Thoracic aorta (tissue), 2 donors: Measurements from ENCODE around the gene ZNF716. TPM values are rescaled to one million over a fixed set of nuclear protein-coding genes. Genes with fewer than 3 reads are reported as not detected.

Experiments
- ATAC-seq: fragments of 150-250 bp; one replicate; pipeline ENCODE4 v1.8.0; 2017; ENCODE audit warnings: low read depth; ENCODE audit not compliant: insufficient number of reproducible peaks, low FRiP score
- DNase-seq: peaks from one replicate; pipeline ENCODE4 v3.0.0-alpha.2; 2020; ENCODE audit warnings: low spot score
- H3K27ac ChIP-seq, 2 donors: fragments of 200-600 bp; sonication (generic); 1 replicate in 1 of 2; 2 replicates in 1 of 2; pipeline ENCODE4 v1.5.1; 2016; ENCODE audit warnings: mild to moderate bottlenecking in 2 of 2, moderate library complexity in 2 of 2
- H3K27me3 ChIP-seq: fragments of 200-600 bp; sonication (generic); replicated peaks from 2 replicates; pipeline ENCODE4 v1.6.0; 2016; ENCODE audit warnings: mild to moderate bottlenecking; ENCODE audit not compliant: insufficient read depth
- H3K36me3 ChIP-seq: fragments of 200-600 bp; sonication (generic); one replicate; pipeline ENCODE4 v1.5.1; 2016
- H3K4me1 ChIP-seq, 2 donors: fragments of 200-600 bp; sonication (generic); 1 replicate in 1 of 2; 2 replicates in 1 of 2; pipeline versions ENCODE4 v1.5.1 to v1.6.0; 2016; ENCODE audit warnings: low read depth in 2 of 2, mild to moderate bottlenecking in 1 of 2; ENCODE audit not compliant: control insufficient read depth in 1 of 2
- H3K4me3 ChIP-seq: fragments of 200-600 bp; sonication (generic); 2 replicates; pipeline ENCODE4 v1.5.1; 2016; ENCODE audit warnings: mild to moderate bottlenecking
- H3K9me3 ChIP-seq: fragments of 200-600 bp; sonication (generic); 2 replicates; pipeline ENCODE4 v1.5.1; 2016
- total RNA-seq, 2 donors: library from RNA; depleted of rRNA; stranded (reverse); fragments of >200 nt; gene quantifications; one replicate each; pipeline versions ENCODE4 v1.1.0 to v1.2.3, GENCODE V29; 2016
- TF ChIP-seq, protein P1 (sequence below): fragments of 200-600 bp; sonication (generic); IDR thresholded peaks from one replicate; pipeline ENCODE4 v1.5.1; 2019; ENCODE audit warnings: antibody characterized with exemption

The ZNF716 gene
- total RNA-seq, 2 donors from 2014 or later, result not detected

DNA sequence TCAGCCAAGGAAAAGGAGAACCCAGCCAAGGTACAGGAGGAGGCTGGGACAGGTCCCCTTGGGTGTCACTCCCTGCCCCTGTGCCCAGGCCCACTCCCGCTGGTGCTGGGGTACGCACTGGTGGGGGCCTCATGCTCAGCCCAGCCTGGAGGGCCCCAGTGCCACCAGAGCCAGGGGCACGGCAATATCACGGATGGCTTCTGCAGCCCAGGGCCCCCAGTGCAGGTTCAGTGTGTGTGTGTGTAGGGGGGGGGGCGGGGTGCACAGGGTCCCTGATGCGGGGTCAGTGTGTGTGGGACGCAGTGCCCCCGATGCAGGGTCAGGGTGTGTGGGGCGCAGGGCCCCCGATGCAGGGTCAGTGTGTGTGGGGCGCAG lies 23.4 kb upstream of the ZNF716 start:
- no peak for DNase-seq
- TF ChIP-seq, protein P1, sequence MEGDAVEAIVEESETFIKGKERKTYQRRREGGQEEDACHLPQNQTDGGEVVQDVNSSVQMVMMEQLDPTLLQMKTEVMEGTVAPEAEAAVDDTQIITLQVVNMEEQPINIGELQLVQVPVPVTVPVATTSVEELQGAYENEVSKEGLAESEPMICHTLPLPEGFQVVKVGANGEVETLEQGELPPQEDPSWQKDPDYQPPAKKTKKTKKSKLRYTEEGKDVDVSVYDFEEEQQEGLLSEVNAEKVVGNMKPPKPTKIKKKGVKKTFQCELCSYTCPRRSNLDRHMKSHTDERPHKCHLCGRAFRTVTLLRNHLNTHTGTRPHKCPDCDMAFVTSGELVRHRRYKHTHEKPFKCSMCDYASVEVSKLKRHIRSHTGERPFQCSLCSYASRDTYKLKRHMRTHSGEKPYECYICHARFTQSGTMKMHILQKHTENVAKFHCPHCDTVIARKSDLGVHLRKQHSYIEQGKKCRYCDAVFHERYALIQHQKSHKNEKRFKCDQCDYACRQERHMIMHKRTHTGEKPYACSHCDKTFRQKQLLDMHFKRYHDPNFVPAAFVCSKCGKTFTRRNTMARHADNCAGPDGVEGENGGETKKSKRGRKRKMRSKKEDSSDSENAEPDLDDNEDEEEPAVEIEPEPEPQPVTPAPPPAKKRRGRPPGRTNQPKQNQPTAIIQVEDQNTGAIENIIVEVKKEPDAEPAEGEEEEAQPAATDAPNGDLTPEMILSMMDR, result no peak
- H3K36me3 ChIP-seq, result no peaks in the 10 kb centered on the region
- H3K4me3 ChIP-seq, result no peak overlapping the region
- no peaks in the 10 kb centered on the region for H3K27me3 ChIP-seq
- no peak overlapping the region for H3K27ac ChIP-seq
- ATAC-seq, result no peak
- no peaks in the 10 kb centered on the region for H3K9me3 ChIP-seq
- H3K4me1 ChIP-seq, result no peaks in the 10 kb centered on the region

GRCh38 chr7:57427146-57427545 lies 22.8 kb upstream of the ZNF716 start:
- Histone ChIP-seq H3K36me3 (no peaks in the 10 kb centered on the region), H3K27me3 (no peaks in the 10 kb centered on the region), H3K27ac (no peak overlapping the region), H3K9me3 (no peaks in the 10 kb centered on the region), H3K4me1 (no peaks in the 10 kb centered on the region), H3K4me3 (no peak overlapping the region)
- TF ChIP-seq, protein P1, result no peak
- no peak for ATAC-seq
- no peak for DNase-seq

- no peak for DNase-seq
- no peak overlapping the region for H3K4me3 ChIP-seq
- H3K9me3 ChIP-seq, result no peaks in the 10 kb centered on the region
- TF ChIP-seq, protein P1, result no peak
- ATAC-seq, result no peak
- H3K4me1 ChIP-seq, result no peaks in the 10 kb centered on the region
- no peaks in the 10 kb centered on the region for H3K27me3 ChIP-seq
- no peak overlapping the region for H3K27ac ChIP-seq
- H3K36me3 ChIP-seq, result no peaks in the 10 kb centered on the region
These were observed 22.4 kb upstream of the ZNF716 start for GRCh38 chr7:57427594-57427993.

DNA sequence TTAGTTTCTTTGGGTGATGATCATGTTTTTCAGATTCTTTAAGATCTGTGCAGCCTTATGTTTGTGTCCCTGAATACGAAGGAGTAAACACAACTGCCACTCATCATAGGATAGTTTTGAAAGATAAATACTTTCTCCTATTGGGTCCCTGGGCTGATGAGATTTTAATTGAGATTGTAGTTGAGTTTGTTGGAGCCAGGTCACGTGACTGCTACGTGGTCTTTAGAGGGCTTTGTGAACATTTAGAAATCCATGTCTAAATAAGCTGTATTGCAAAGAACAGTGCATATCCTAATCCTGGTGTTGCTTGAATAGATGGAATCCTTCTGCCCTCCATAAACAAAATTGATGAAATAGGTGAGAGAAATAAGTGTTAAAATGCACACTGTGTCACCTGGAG lies 17.4 kb upstream of the ZNF716 start:
- TF ChIP-seq, protein P1, result no peak
- H3K36me3 ChIP-seq, result no peaks in the 10 kb centered on the region
- ATAC-seq (no peak), DNase-seq (no peak)
- no peak overlapping the region for H3K4me3 ChIP-seq
- no peak overlapping the region for H3K27ac ChIP-seq
- no peaks in the 10 kb centered on the region for H3K4me1 ChIP-seq
- H3K9me3 ChIP-seq, result no peaks in the 10 kb centered on the region
- H3K27me3 ChIP-seq, result no peaks in the 10 kb centered on the region

- Histone ChIP-seq H3K27me3 (no peaks in the 10 kb centered on the region), H3K27ac (no peak overlapping the region), H3K9me3 (no peaks in the 10 kb centered on the region), H3K4me3 (no peak overlapping the region), H3K4me1 (no peaks in the 10 kb centered on the region), H3K36me3 (no peaks in the 10 kb centered on the region)
- DNase-seq, result no peak
- TF ChIP-seq, protein P1, result no peak
- no peak for ATAC-seq
These were observed 12.4 kb upstream of the ZNF716 start for GRCh38 chr7:57437581-57437980.
